Tibial nerve (tissue), 4 donors: Measurements from ENCODE around the gene CPNE7. TPM values are rescaled to one million over a fixed set of nuclear protein-coding genes. Genes with fewer than 3 reads are reported as not detected.

Experiments used
- DNase-seq, 2 donors: peaks; one replicate each; pipeline ENCODE4 v3.0.0-alpha.2; 2019; ENCODE audit warnings: low spot score in 2 of 2
- H3K27ac ChIP-seq, 4 donors: fragments of 200-600 bp; sonication (generic) in 3 of 4; one replicate each; pipeline ENCODE4 v1.5.1; 2017 to 2019; ENCODE audit warnings: mild to moderate bottlenecking in 1 of 4
- H3K27me3 ChIP-seq, 2 donors: fragments of 200-600 bp; sonication (generic) in 1 of 2; one replicate each; pipeline versions ENCODE4 v1.5.1 to v1.6.0; 2017 to 2019
- H3K36me3 ChIP-seq, 3 donors: fragments of 200-600 bp; sonication (generic); one replicate each; pipeline ENCODE4 v1.5.1; 2018 to 2019
- H3K4me1 ChIP-seq, 4 donors: fragments of 200-600 bp; sonication (generic) in 3 of 4; one replicate each; pipeline ENCODE4 v1.5.1; 2017 to 2019
- H3K4me3 ChIP-seq, 4 donors: fragments of 200-600 bp; sonication (generic) in 3 of 4; one replicate each; pipeline ENCODE4 v1.5.1; 2017 to 2019; ENCODE audit warnings: mild to moderate bottlenecking in 1 of 4, moderate library complexity in 1 of 4
- H3K9me3 ChIP-seq, 4 donors: fragments of 200-600 bp; sonication (generic) in 3 of 4; one replicate each; pipeline ENCODE4 v1.5.1; 2017 to 2019
- EP300 ChIP-seq, 2 donors: sonication (generic); formaldehyde crosslinking; IDR thresholded peaks; one replicate each; pipeline ENCODE4 v1.6.1; 2017; ENCODE audit warnings: antibody characterized with exemption in 2 of 2, mild to moderate bottlenecking in 1 of 2
- POLR2A ChIP-seq, 2 donors: fragments of 450-650 bp; IDR thresholded peaks; one replicate each; pipeline ENCODE4 v1.6.1; 2017; ENCODE audit warnings: antibody characterized with exemption in 2 of 2, mild to moderate bottlenecking in 2 of 2, moderate library complexity in 2 of 2
- WGBS, 2 donors: methylation state at CpG; one replicate each; pipeline ENCODE4 v1.1.5; 2018; 5-methylcytosine and 5-hydroxymethylcytosine counted together
- total RNA-seq, 4 donors: library from RNA; depleted of rRNA; stranded (reverse); fragments of >200 nt; gene quantifications; one replicate each; pipeline ENCODE4 v1.1.0, GENCODE V29; 2016
- TF ChIP-seq, protein P1 (sequence below), 5 experiments: fragments of 200-600 bp in 3 of 5; fragments of 450-650 bp in 2 of 5; sonication (generic) in 3 of 5; IDR thresholded peaks; one replicate each; pipeline ENCODE4 v1.5.1; 2016 to 2019; ENCODE audit warnings: antibody characterized with exemption in 5 of 5, mild to moderate bottlenecking in 3 of 5, moderate library complexity in 2 of 5

Gene CPNE7
- total RNA-seq, 4 donors from 2014 or later: 0.90 to 10.0 (median 4.2) TPM; not detected in 1

DNA sequence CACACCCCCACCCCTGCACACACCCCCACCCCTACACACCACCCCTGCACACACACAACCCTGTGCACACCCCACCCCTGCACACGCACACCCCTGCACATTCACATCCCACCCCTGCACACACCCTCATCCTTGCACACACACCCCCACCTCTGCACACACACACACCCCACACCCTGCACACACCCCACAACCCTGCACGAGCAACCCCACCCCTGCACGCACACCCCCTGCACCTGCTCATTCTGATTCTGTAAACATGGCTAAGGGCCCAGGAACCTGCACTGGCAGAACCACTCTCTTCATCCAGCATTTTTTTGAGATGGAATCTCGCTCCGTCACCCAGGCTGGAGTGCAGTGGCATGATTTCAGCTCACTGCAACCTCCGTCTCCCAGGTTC, 63.8 kb downstream of the CPNE7 start:
- Histone ChIP-seq H3K4me1 (peaks cover 0 to 20% (median 6%) of the 10 kb centered on the region in 4 donors), H3K27ac (no peak overlapping the region), H3K36me3 (peaks cover 0 to 6% (median 0%) of the 10 kb centered on the region in 3 donors), H3K27me3 (no peaks in the 10 kb centered on the region), H3K4me3 (no peak overlapping the region), H3K9me3 (no peaks in the 10 kb centered on the region)
- DNase-seq: no peak
- TF ChIP-seq POLR2A (IDR thresholded peaks at IDR 0.05): no peak
- TF ChIP-seq, protein P1, sequence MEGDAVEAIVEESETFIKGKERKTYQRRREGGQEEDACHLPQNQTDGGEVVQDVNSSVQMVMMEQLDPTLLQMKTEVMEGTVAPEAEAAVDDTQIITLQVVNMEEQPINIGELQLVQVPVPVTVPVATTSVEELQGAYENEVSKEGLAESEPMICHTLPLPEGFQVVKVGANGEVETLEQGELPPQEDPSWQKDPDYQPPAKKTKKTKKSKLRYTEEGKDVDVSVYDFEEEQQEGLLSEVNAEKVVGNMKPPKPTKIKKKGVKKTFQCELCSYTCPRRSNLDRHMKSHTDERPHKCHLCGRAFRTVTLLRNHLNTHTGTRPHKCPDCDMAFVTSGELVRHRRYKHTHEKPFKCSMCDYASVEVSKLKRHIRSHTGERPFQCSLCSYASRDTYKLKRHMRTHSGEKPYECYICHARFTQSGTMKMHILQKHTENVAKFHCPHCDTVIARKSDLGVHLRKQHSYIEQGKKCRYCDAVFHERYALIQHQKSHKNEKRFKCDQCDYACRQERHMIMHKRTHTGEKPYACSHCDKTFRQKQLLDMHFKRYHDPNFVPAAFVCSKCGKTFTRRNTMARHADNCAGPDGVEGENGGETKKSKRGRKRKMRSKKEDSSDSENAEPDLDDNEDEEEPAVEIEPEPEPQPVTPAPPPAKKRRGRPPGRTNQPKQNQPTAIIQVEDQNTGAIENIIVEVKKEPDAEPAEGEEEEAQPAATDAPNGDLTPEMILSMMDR (IDR thresholded peaks at IDR 0.05): no peak
- WGBS, 2 donors: 85 to 93% methylated on average over 6 of the region's 6 CpGs

DNA sequence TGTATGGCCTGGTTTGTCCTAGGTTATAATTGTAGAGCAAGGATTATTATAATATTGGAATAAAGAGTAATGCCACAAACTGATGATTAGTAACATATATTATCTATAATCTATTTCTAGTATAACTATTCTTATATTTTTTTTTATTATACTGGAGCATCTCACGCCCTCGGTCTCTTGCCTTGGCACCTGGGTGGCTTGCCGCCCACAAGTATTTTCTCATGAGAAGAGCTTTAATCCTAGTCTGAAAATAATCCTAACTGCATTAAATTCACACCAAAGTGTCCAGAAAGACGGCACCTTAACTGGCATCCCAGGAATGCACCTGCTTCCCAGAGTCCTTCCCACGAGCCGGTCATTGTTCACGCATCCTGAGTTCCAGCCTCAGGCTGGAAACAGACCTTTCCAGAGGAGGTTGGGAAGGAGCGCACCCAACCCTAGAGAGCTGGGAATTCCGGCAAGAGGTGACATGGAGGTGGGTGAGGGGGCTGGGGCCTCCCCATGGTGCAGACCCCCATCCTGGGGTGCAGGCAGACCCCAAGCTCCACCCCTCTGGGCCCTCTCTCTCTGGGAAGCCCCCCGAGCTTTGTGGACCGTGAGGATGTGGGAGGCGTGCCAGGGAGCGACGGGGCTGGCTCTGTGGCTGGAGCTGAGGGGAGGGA, 66.0 kb downstream of the CPNE7 start:
- Histone ChIP-seq H3K36me3 (peaks cover 3 to 28% (median 11%) of the 10 kb centered on the region in 3 donors), H3K27ac (no peak overlapping the region), H3K9me3 (no peaks in the 10 kb centered on the region), H3K4me3 (peak overlapping the region in 2 of 4 donors; percentile 12 to 41), H3K4me1 (peaks cover 0 to 20% (median 6%) of the 10 kb centered on the region in 4 donors), H3K27me3 (no peaks in the 10 kb centered on the region)
- TF ChIP-seq EP300 (IDR thresholded peaks at IDR 0.05): no peak
- TF ChIP-seq POLR2A (IDR thresholded peaks at IDR 0.05): no peak
- TF ChIP-seq, protein P1 (IDR thresholded peaks at IDR 0.05): no peak
- no peak for DNase-seq
- 25 to 40% methylated on average over 13 to 14 of the region's 14 CpGs for WGBS, 2 donors

DNA sequence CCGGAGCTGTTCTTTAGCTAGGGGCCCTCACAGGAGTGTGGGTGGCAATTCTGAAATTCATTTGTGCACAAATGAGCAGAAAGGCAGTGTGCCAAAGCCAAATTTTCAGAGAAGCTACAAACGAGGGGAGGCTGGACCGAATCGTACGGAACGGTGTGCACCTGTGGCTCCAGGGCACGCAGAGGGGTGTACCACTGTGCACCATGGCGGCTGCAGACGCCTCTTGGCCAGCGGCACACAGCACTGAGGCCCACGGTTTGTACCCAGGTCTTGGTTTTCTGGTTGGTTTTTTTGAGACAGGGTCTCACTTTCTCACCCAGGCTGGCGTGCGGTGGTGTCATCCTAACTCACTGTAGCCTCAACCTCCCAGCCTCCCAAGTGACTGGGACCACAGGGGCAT, 67.0 kb downstream of the CPNE7 start:
- DNase-seq: no peak
- Histone ChIP-seq H3K4me1 (peaks cover 0 to 20% (median 6%) of the 10 kb centered on the region in 4 donors), H3K27ac (no peak overlapping the region), H3K36me3 (peaks cover 7 to 37% (median 20%) of the 10 kb centered on the region in 3 donors), H3K9me3 (no peaks in the 10 kb centered on the region), H3K27me3 (no peaks in the 10 kb centered on the region), H3K4me3 (no peak overlapping the region)
- WGBS, 2 donors: 74 to 79% methylated on average over 13 of the region's 13 CpGs
- TF ChIP-seq EP300 (IDR thresholded peaks at IDR 0.05) (no peak), POLR2A (IDR thresholded peaks at IDR 0.05) (no peak)
- TF ChIP-seq, protein P1 (IDR thresholded peaks at IDR 0.05): no peak

DNA sequence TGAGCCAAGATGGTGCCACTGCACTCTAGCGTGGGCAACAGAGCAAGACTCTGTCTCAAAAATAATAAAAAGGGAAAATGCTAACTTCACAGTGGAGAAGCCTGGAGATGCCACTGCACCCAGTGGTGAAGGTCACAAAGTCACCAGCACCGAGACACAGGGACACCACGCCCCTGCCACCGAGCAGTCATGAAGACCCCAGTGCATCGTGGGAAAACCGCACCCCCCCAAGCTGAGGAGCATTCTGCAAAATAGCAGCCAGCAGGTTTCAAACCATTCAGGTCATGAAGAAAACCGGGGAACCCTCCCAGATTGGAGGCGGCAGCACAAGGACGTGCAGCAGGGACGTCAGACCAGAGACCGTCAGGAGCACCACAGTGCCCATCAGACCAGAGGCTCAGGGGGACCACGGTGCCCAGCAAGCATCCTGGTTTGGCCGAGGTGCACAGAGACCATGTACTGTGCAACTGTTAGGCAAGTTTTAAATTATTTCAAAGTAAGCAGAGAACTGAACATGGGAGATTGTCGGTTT, 68.3 kb downstream of the CPNE7 start:
- H3K4me3 ChIP-seq: no peak overlapping the region
- TF ChIP-seq, protein P1 (IDR thresholded peaks at IDR 0.05): no peak
- TF ChIP-seq POLR2A (IDR thresholded peaks at IDR 0.05) (no peak), EP300 (IDR thresholded peaks at IDR 0.05) (no peak)
- H3K27me3 ChIP-seq: no peaks in the 10 kb centered on the region
- H3K9me3 ChIP-seq: no peaks in the 10 kb centered on the region
- H3K36me3 ChIP-seq: peaks cover 7 to 43% (median 20%) of the 10 kb centered on the region in 3 donors
- H3K27ac ChIP-seq: no peak overlapping the region
- H3K4me1 ChIP-seq: peaks cover 0 to 20% (median 6%) of the 10 kb centered on the region in 4 donors
- 67 to 74% methylated on average over 14 of the region's 14 CpGs for WGBS, 2 donors
- no peak for DNase-seq

DNA sequence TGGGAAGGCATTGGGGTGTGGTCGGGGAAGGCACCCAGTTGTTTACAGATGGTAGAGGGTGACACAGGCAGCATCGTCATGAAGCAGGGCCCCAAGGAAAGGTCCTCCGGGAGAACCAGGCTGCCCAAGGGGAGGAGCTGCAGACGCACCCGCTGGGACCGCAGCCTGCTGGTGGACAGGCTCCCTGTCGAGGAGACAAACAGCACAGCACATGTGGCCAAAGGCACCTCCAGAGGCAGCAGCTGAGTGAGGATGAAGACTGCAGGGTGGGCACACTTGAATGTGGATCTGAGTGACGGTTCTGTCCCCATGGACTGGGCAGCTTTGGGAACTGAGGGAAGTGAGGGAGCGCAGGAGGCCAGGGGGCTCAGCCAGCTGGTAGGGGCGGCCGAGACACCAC, 69.6 kb downstream of the CPNE7 start:
- no peak for DNase-seq
- 71 to 88% methylated on average over 11 of the region's 11 CpGs for WGBS, 2 donors
- Histone ChIP-seq H3K4me3 (no peak overlapping the region), H3K27ac (no peak overlapping the region), H3K36me3 (peaks cover 7 to 56% (median 20%) of the 10 kb centered on the region in 3 donors), H3K4me1 (peaks cover 0 to 18% (median 6%) of the 10 kb centered on the region in 4 donors), H3K9me3 (no peaks in the 10 kb centered on the region), H3K27me3 (no peaks in the 10 kb centered on the region)
- TF ChIP-seq POLR2A (IDR thresholded peaks at IDR 0.05) (no peak), EP300 (IDR thresholded peaks at IDR 0.05) (no peak)
- TF ChIP-seq, protein P1 (IDR thresholded peaks at IDR 0.05): no peak
